Measurements from ENCODE around the gene ARID2. TPM values are rescaled to one million over a fixed set of nuclear protein-coding genes. Genes with fewer than 3 reads are reported as not detected.

The ARID2 gene
- total RNA-seq, 1 donor from 2014 or later, result 45.5 TPM

GRCh38 chr12:45877069-45877468 lies 147.6 kb downstream of the ARID2 start:
- TF ChIP-seq CTCF (IDR thresholded peaks at IDR 0.05; ENCODE audit: partially characterized antibody, unreplicated experiment), result no peak
- H3K27ac Mint-ChIP-seq (ENCODE audit: unreplicated experiment), result no peak overlapping the region
- peaks cover 3% of the 10 kb centered on the region for H3K4me1 Mint-ChIP-seq (ENCODE audit: low read depth, unreplicated experiment)
- peaks cover 1% of the 10 kb centered on the region for H3K27me3 Mint-ChIP-seq (ENCODE audit: unreplicated experiment)
- no peak for DNase-seq
- peaks cover 11% of the 10 kb centered on the region for H3K36me3 Mint-ChIP-seq (ENCODE audit: unreplicated experiment)
- no peak overlapping the region for H3K4me3 Mint-ChIP-seq (ENCODE audit: unreplicated experiment)
- H3K9me3 Mint-ChIP-seq (ENCODE audit: unreplicated experiment), result peaks cover 3% of the 10 kb centered on the region

- peak overlapping the region; percentile 11 for H3K27ac Mint-ChIP-seq (ENCODE audit: unreplicated experiment)
- H3K4me1 Mint-ChIP-seq (ENCODE audit: low read depth, unreplicated experiment), result peaks cover 3% of the 10 kb centered on the region
- H3K36me3 Mint-ChIP-seq (ENCODE audit: unreplicated experiment), result peaks cover 11% of the 10 kb centered on the region
- DNase-seq, result no peak
- H3K9me3 Mint-ChIP-seq (ENCODE audit: unreplicated experiment), result peaks cover 3% of the 10 kb centered on the region
- peaks cover 1% of the 10 kb centered on the region for H3K27me3 Mint-ChIP-seq (ENCODE audit: unreplicated experiment)
- TF ChIP-seq CTCF (IDR thresholded peaks at IDR 0.05; ENCODE audit: partially characterized antibody, unreplicated experiment), result no peak
- H3K4me3 Mint-ChIP-seq (ENCODE audit: unreplicated experiment), result no peak overlapping the region
These were observed 149.2 kb downstream of the ARID2 start for GRCh38 chr12:45878630-45879255.

GRCh38 chr12:45879363-45879895 lies 149.9 kb downstream of the ARID2 start:
- Mint-ChIP-seq H3K36me3 (ENCODE audit: unreplicated experiment) (peaks cover 11% of the 10 kb centered on the region), H3K4me1 (ENCODE audit: low read depth, unreplicated experiment) (peaks cover 3% of the 10 kb centered on the region), H3K27me3 (ENCODE audit: unreplicated experiment) (peaks cover 1% of the 10 kb centered on the region), H3K4me3 (ENCODE audit: unreplicated experiment) (no peak overlapping the region), H3K27ac (ENCODE audit: unreplicated experiment) (no peak overlapping the region), H3K9me3 (ENCODE audit: unreplicated experiment) (peaks cover 3% of the 10 kb centered on the region)
- no peak for DNase-seq
- TF ChIP-seq CTCF (IDR thresholded peaks at IDR 0.05; ENCODE audit: partially characterized antibody, unreplicated experiment), result no peak

GRCh38 chr12:45880533-45880932 lies 151.0 kb downstream of the ARID2 start:
- Mint-ChIP-seq H3K27me3 (ENCODE audit: unreplicated experiment) (peaks cover 1% of the 10 kb centered on the region), H3K4me3 (ENCODE audit: unreplicated experiment) (no peak overlapping the region), H3K9me3 (ENCODE audit: unreplicated experiment) (peaks cover 3% of the 10 kb centered on the region), H3K4me1 (ENCODE audit: low read depth, unreplicated experiment) (peaks cover 3% of the 10 kb centered on the region), H3K27ac (ENCODE audit: unreplicated experiment) (no peak overlapping the region), H3K36me3 (ENCODE audit: unreplicated experiment) (peaks cover 15% of the 10 kb centered on the region)
- no peak for DNase-seq
- no peak for TF ChIP-seq CTCF (IDR thresholded peaks at IDR 0.05; ENCODE audit: partially characterized antibody, unreplicated experiment)

- Mint-ChIP-seq H3K9me3 (ENCODE audit: unreplicated experiment) (peaks cover 3% of the 10 kb centered on the region), H3K4me3 (ENCODE audit: unreplicated experiment) (no peak overlapping the region), H3K27me3 (ENCODE audit: unreplicated experiment) (no peaks in the 10 kb centered on the region), H3K27ac (ENCODE audit: unreplicated experiment) (no peak overlapping the region), H3K36me3 (ENCODE audit: unreplicated experiment) (peaks cover 11% of the 10 kb centered on the region), H3K4me1 (ENCODE audit: low read depth, unreplicated experiment) (peaks cover 3% of the 10 kb centered on the region)
- no peak for TF ChIP-seq CTCF (IDR thresholded peaks at IDR 0.05; ENCODE audit: partially characterized antibody, unreplicated experiment)
- no peak for DNase-seq
These were observed 153.7 kb downstream of the ARID2 start for GRCh38 chr12:45883187-45883586.

All from glutamatergic neuron (in vitro differentiated cells).